NK-92 (cell line): ENCODE data around the gene KPNA3.
"Not testable (repeated sequence)": the region's sequence is repeated elsewhere in the genome, so short reads cannot be mapped to it uniquely, and the experiment has no call there.

Experiments
- DNase-seq: peaks from one replicate; lab custom pipeline; 2025; ENCODE audit not compliant: unreplicated experiment; lab: John Stamatoyannopoulos, UW

Gene KPNA3

GRCh38 chr13:49792550-49793324, at the start of gene KPNA3:
TSS of gene KPNA3 (minus strand) at chr13:49792682. CDS start at chr13:49792506, 176 bp downstream.
- peak; percentile 70 for DNase-seq

- DNase-seq, result no peak
These were observed 49.5 kb upstream of the KPNA3 start for GRCh38 chr13:49841964-49842363.

- no peak for DNase-seq
These were observed 48.2 kb upstream of the KPNA3 start for GRCh38 chr13:49840675-49841074.

GRCh38 chr13:49840266-49840665, 47.8 kb upstream of the KPNA3 start:
- no peak for DNase-seq

- DNase-seq, result no peak
These were observed 46.5 kb upstream of the KPNA3 start for GRCh38 chr13:49838989-49839388.

GRCh38 chr13:49836516-49836915, 44.0 kb upstream of the KPNA3 start:
- no peak for DNase-seq

GRCh38 chr13:49833402-49833801, 40.9 kb upstream of the KPNA3 start:
- no peak for DNase-seq

GRCh38 chr13:49831455-49831854, 39.0 kb upstream of the KPNA3 start:
- no peak for DNase-seq

- no peak for DNase-seq
These were observed 38.2 kb upstream of the KPNA3 start for GRCh38 chr13:49830721-49831120.

GRCh38 chr13:49829715-49830114, 37.2 kb upstream of the KPNA3 start:
- no peak for DNase-seq

GRCh38 chr13:49828453-49828852, 36.0 kb upstream of the KPNA3 start:
- no peak for DNase-seq

- DNase-seq, result no peak
These were observed 35.4 kb upstream of the KPNA3 start for GRCh38 chr13:49827891-49828290.

- DNase-seq, result no peak
These were observed 34.9 kb upstream of the KPNA3 start for GRCh38 chr13:49827336-49827735.

- DNase-seq, result no peak
These were observed 28.9 kb upstream of the KPNA3 start for GRCh38 chr13:49821216-49822009.

- no peak for DNase-seq
These were observed 28.2 kb upstream of the KPNA3 start for GRCh38 chr13:49820591-49821215.

- not testable (repeated sequence) for DNase-seq
These were observed 23.6 kb upstream of the KPNA3 start for GRCh38 chr13:49816047-49816446.

- DNase-seq, result no peak
These were observed 22.2 kb upstream of the KPNA3 start for GRCh38 chr13:49814551-49815270.

GRCh38 chr13:49812812-49813211, 20.3 kb upstream of the KPNA3 start:
- no peak for DNase-seq

- no peak for DNase-seq
These were observed 19.0 kb upstream of the KPNA3 start for GRCh38 chr13:49811527-49811908.

- DNase-seq, result no peak
These were observed 18.4 kb upstream of the KPNA3 start for GRCh38 chr13:49810567-49811526.
